Activated T-helper 2 cell treated with anti-CD3 and anti-CD28 coated beads, Interferon-gamma antibody, Interleukin-2, Interleukin-4, amounts not matched to agents 10 μg/mL and 5 μg/mL and 100 μg/mL, durations not matched to agents 14 hours and 24 hours and 36 hours (primary cell): ENCODE data around the gene BCL7A. TPM values are rescaled to one million over a fixed set of nuclear protein-coding genes. Genes with fewer than 3 reads are reported as not detected.

ENCODE experiments used
- DNase-seq: peaks from one replicate; pipeline ENCODE4 v3.0.0; 2021; ENCODE audit warnings: low spot score
- H3K27ac Mint-ChIP-seq: one replicate; pipeline ENCODE4 v1.8.0; 2021; ENCODE audit warnings: mixed read lengths
- H3K27me3 Mint-ChIP-seq: one replicate; pipeline ENCODE4 v1.8.0; 2021; ENCODE audit warnings: low read depth, mixed read lengths
- H3K36me3 Mint-ChIP-seq: one replicate; pipeline ENCODE4 v1.8.0; 2021; ENCODE audit warnings: low read depth, mixed read lengths
- H3K4me1 Mint-ChIP-seq: one replicate; pipeline ENCODE4 v1.8.0; 2021; ENCODE audit warnings: low read depth, mixed read lengths
- H3K4me3 Mint-ChIP-seq: one replicate; pipeline ENCODE4 v1.8.0; 2021; ENCODE audit warnings: low read depth, mild to moderate bottlenecking, moderate library complexity, mixed read lengths
- H3K9me3 Mint-ChIP-seq: one replicate; pipeline ENCODE4 v1.8.0; 2021; ENCODE audit warnings: mixed read lengths
- intact Hi-C: fragments of 100-400 bp; cut with micrococcal nuclease; formaldehyde crosslinking; loops from one replicate; pipeline ENCODE4 v1.15.1; 2023
- total RNA-seq: library from RNA; stranded (reverse); gene quantifications from 2 replicates; pipeline ENCODE4 v1.2.3, GENCODE V29; 2022

The BCL7A gene
- total RNA-seq, 1 donor from 2014 or later, result 11.4 TPM

- Mint-ChIP-seq H3K36me3 (peaks cover 9% of the 10 kb centered on the region), H3K9me3 (no peaks in the 10 kb centered on the region), H3K27me3 (no peaks in the 10 kb centered on the region), H3K4me1 (peaks cover 20% of the 10 kb centered on the region), H3K4me3 (no peak overlapping the region), H3K27ac (no peak overlapping the region)
- intact Hi-C loops, result no loop called here
- no peak for DNase-seq
These were observed 89.5 kb downstream of the BCL7A start for GRCh38 chr12:122111089-122111641.

Other genes starting within 250 kb of the BCL7A start
- gene RHOF, start 228.2 kb upstream of the BCL7A start, total RNA-seq, result 115 and 119 TPM in 2 replicates
- gene SETD1B, start 217.9 kb upstream of the BCL7A start, total RNA-seq, result 23.3 and 24.0 TPM in 2 replicates
- gene HPD, start 163.0 kb upstream of the BCL7A start, total RNA-seq, result not detected in 2 replicates
- 65.2 and 71.0 TPM in 2 replicates for gene PSMD9, start 133.1 kb upstream of the BCL7A start, total RNA-seq
- gene CFAP251, start 103.3 kb upstream of the BCL7A start, total RNA-seq, result 0.80 and 0.82 TPM in 2 replicates
- gene MLXIP, start 56.9 kb downstream of the BCL7A start, total RNA-seq, result 36.7 and 41.4 TPM in 2 replicates
- 54.3 and 55.9 TPM in 2 replicates for gene IL31, start 152.3 kb downstream of the BCL7A start, total RNA-seq
- gene LRRC43, start 161.2 kb downstream of the BCL7A start, total RNA-seq, result 1.0 and 1.6 TPM in 2 replicates
- 1.0 and 1.6 TPM in 2 replicates for gene B3GNT4, start 181.8 kb downstream of the BCL7A start, total RNA-seq
- 54.7 and 56.5 TPM in 2 replicates for gene DIABLO, start 204.2 kb downstream of the BCL7A start, total RNA-seq
- gene VPS33A, start 244.6 kb downstream of the BCL7A start, total RNA-seq, result 25.3 and 26.8 TPM in 2 replicates